Kidney (tissue), 14 donors: ENCODE results near the gene EFNB1. TPM values are rescaled to one million over a fixed set of nuclear protein-coding genes. Genes with fewer than 3 reads are reported as not detected.
"Not testable (repeated sequence)": the region's sequence is repeated elsewhere in the genome, so short reads cannot be mapped to it uniquely, and the experiment has no call there.

Experiments used
- DNase-seq, 5 donors: peaks; one replicate each; pipeline ENCODE4 v3.0.0-alpha.2; 2013 to 2020
- FAIRE-seq: peaks from 2 replicates; lab custom pipeline; 2012; peaks lifted over from hg19 to GRCh38; lab: Jason Lieb, UNC
- H3K27ac ChIP-seq, 2 donors: one replicate each; pipeline ENCODE4 v1.7.0; 2013; ENCODE audit warnings: low read depth in 2 of 2, low read length in 2 of 2, inconsistent platforms in 1 of 2
- H3K27me3 ChIP-seq: one replicate; pipeline ENCODE4 v1.7.1; 2013; ENCODE audit warnings: low read length, inconsistent platforms; ENCODE audit not compliant: control insufficient read depth, insufficient read depth
- H3K36me3 ChIP-seq, 3 donors: one replicate each; pipeline versions ENCODE4 v1.7.0 to v1.7.1; 2013; ENCODE audit warnings: low read length in 3 of 3, control low read depth in 1 of 3, inconsistent platforms in 1 of 3; ENCODE audit not compliant: insufficient read depth in 3 of 3, control insufficient read depth in 2 of 3
- H3K4me1 ChIP-seq, 3 donors: one replicate each; pipeline versions ENCODE4 v1.7.0 to v1.7.1; 2013; ENCODE audit warnings: low read length in 3 of 3, inconsistent platforms in 1 of 3, low read depth in 1 of 3; ENCODE audit not compliant: control insufficient read depth in 2 of 3, insufficient read depth in 2 of 3
- H3K4me3 ChIP-seq, 3 donors: one replicate each; pipeline versions ENCODE4 v1.7.0 to v1.8.1; 2013; ENCODE audit warnings: low read length in 3 of 3, control low read depth in 1 of 3, inconsistent platforms in 1 of 3
- H3K9ac ChIP-seq, 3 donors: one replicate each; pipeline versions ENCODE4 v1.7.0 to v1.7.1; 2013; ENCODE audit warnings: low read length in 3 of 3, control low read depth in 1 of 3, inconsistent platforms in 1 of 3
- H3K9me3 ChIP-seq, 3 donors: one replicate each; pipeline versions ENCODE4 v1.7.0 to v1.7.1; 2013; ENCODE audit warnings: low read length in 3 of 3, control low read depth in 1 of 3, inconsistent platforms in 1 of 3; ENCODE audit not compliant: control insufficient read depth in 2 of 3, insufficient read depth in 1 of 3
- intact Hi-C: fragments of 100-400 bp; cut with DNase I; formaldehyde crosslinking; loops from one replicate; pipeline ENCODE4 v1.11.1; 2022
- polyA plus RNA-seq: library from polyadenylated mRNA; stranded (reverse); fragments of 350-450 nt; fragmentation: Illumina TruSeq; extraction: RNeasy Lipid Tissue Mini Kit (QIAGEN cat#74804); gene quantifications from one replicate; pipeline ENCODE4 v1.2.3, GENCODE V29; 2014; ENCODE audit warnings: low read depth, low replicate concordance; ENCODE audit not compliant: insufficient read depth
- total RNA-seq: library from RNA; stranded (reverse); fragmentation: NEBNext Ultra II Directional; extraction: Animal tissue kit (Norgen Biotek cat#: 25700); gene quantifications from one replicate; pipeline ENCODE4 v1.2.1, GENCODE V29; 2021
- TF ChIP-seq, protein P1 (sequence below): IDR thresholded peaks from 3 replicates; pipeline ENCODE4 v1.5.1; 2012; ENCODE audit warnings: mild to moderate bottlenecking, moderate library complexity, borderline replicate concordance; ENCODE audit not compliant: insufficient read depth; ENCODE audit errors: extremely low read depth
- donor health status: control.
- donor health status: control.
- donor health status: control.
- donor health status: control.
- donor health status: control.
- donor health status: DM: yes; HTN: yes; CAD: no.
- donor health status: Normal renal cell carcinoma (clear cell type).

EFNB1 gene
- total and polyA plus RNA-seq, 2 donors from 2014 or later = 50.6 to 53.0 TPM

DNA sequence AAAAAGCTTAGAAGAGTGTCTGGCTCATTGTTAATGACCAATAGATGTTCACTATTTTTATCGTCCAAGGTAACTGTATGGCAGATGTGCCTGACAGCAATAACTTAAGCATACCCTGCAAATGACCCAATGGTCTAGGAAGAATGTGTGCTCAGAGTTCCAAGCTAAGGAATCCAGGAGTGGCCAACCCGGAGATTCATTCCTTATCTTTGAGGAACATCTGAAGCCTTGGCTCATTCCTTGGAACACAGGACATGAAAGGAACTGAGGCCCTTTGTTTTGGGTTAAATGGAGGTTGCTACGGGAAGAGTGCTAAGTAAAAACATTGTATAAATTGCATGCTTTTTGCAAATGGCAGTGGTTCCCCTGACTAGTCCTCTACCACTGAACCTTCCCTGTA, 38.9 kb upstream of the EFNB1 start:
- intact Hi-C loops = no loop called here
- TF ChIP-seq, protein P1, sequence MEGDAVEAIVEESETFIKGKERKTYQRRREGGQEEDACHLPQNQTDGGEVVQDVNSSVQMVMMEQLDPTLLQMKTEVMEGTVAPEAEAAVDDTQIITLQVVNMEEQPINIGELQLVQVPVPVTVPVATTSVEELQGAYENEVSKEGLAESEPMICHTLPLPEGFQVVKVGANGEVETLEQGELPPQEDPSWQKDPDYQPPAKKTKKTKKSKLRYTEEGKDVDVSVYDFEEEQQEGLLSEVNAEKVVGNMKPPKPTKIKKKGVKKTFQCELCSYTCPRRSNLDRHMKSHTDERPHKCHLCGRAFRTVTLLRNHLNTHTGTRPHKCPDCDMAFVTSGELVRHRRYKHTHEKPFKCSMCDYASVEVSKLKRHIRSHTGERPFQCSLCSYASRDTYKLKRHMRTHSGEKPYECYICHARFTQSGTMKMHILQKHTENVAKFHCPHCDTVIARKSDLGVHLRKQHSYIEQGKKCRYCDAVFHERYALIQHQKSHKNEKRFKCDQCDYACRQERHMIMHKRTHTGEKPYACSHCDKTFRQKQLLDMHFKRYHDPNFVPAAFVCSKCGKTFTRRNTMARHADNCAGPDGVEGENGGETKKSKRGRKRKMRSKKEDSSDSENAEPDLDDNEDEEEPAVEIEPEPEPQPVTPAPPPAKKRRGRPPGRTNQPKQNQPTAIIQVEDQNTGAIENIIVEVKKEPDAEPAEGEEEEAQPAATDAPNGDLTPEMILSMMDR = no peak
- Histone ChIP-seq H3K4me1 (no peaks in the 10 kb centered on the region), H3K27me3 (no peaks in the 10 kb centered on the region), H3K27ac (no peak overlapping the region), H3K9me3 (no peaks in the 10 kb centered on the region), H3K9ac (no peak overlapping the region), H3K4me3 (no peak overlapping the region), H3K36me3 (no peaks in the 10 kb centered on the region)
- no peak for DNase-seq
- FAIRE-seq = no peak

DNA sequence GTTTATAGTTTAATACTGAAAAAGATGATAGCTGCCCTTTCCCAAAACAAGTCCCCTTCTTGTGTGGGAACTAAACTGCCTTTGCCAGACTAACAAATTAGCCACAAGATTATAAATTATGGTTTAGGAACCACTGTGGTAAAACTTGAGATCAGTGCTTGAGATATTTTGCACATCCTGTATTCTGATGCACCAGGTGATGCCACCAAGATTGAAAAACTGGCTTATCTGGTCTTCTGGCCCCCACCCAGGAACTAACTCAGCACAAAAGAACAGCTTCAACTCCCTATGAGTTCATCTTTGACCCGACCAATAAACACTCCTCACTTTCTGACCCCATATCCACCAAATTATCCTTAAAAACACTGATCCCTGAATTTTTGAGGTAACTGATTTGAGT, 36.7 kb upstream of the EFNB1 start:
- TF ChIP-seq, protein P1 = no peak
- intact Hi-C loops = no loop called here
- DNase-seq (no peak), FAIRE-seq (no peak)
- H3K9ac ChIP-seq = no peak overlapping the region
- H3K27ac ChIP-seq = no peak overlapping the region
- H3K27me3 ChIP-seq = no peaks in the 10 kb centered on the region
- H3K4me3 ChIP-seq = no peak overlapping the region
- H3K9me3 ChIP-seq = no peaks in the 10 kb centered on the region
- H3K4me1 ChIP-seq = no peaks in the 10 kb centered on the region
- no peaks in the 10 kb centered on the region for H3K36me3 ChIP-seq

DNA sequence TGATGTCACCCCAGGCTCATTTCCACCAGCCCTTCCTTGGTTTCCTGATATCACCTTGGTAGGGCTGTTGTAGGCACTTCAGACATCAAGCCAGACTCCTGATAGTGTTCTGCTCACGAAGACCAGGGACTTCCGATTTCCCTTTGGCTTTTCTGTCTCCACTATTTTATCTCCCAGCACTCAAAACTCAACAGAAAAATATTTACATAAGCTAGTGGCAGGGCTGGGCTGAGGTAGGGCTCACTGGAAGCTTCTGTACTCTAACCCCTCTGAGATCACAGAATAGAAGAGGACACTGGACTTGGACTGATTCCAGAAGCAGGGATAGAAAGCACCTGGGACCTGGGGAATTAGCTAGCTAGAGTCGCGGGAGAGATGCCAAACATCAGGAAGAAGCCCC, 34.4 kb upstream of the EFNB1 start:
- Histone ChIP-seq H3K9ac (no peak overlapping the region), H3K9me3 (no peaks in the 10 kb centered on the region), H3K4me1 (no peaks in the 10 kb centered on the region), H3K4me3 (no peak overlapping the region), H3K27ac (no peak overlapping the region), H3K36me3 (no peaks in the 10 kb centered on the region), H3K27me3 (no peaks in the 10 kb centered on the region)
- intact Hi-C loops = no loop called here
- no peak for FAIRE-seq
- TF ChIP-seq, protein P1 = no peak
- DNase-seq = no peak

DNA sequence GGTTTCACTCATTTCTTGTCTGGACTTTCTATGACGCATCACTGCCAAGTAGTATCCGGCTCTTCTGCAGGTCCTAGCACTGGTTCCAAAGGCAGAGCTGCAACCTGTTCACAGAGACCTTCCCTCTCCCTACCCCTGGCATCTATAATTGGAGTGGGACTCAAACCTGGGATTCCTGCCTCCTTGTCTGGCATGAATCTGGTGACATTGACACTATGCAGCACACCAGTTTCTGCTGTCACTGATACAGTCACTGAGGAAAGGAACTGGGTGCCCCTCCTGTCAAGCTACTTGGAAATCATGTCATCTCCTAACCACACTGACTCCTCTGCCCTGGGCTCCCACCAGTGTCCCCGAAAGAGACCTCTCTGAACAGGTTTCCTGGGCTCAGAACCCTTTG, 33.1 kb upstream of the EFNB1 start:
- Histone ChIP-seq H3K4me1 (no peaks in the 10 kb centered on the region), H3K9me3 (no peaks in the 10 kb centered on the region), H3K4me3 (no peak overlapping the region), H3K36me3 (no peaks in the 10 kb centered on the region), H3K27ac (no peak overlapping the region), H3K27me3 (no peaks in the 10 kb centered on the region), H3K9ac (no peak overlapping the region)
- TF ChIP-seq, protein P1 = no peak
- intact Hi-C loops = no loop called here
- FAIRE-seq (no peak), DNase-seq (no peak)

DNA sequence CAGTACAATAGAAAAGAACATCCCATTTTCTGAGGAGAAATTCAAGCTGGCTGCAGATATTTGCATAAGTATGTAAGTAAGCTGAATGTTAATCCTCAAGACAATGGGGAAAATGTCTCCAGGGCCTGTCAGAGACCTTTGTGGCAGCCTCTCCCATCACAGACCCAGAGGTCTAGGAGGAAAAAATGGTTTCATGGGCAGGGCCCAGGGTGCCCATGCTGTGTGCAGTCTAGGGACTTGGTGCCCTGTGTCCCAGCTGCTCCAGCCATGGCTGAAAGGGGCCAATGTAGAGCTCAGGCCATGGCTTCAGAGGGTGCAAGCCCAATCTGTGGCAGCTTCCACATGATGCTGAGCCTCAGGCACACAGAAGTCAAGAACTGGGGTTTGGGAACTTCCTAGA, 30.4 kb upstream of the EFNB1 start:
- intact Hi-C loops, FAIRE-seq, H3K27ac ChIP-seq, H3K27me3 ChIP-seq, H3K4me3 ChIP-seq, H3K36me3 ChIP-seq, DNase-seq, H3K4me1 ChIP-seq, H3K9ac ChIP-seq, H3K9me3 ChIP-seq: not testable (repeated sequence)
